HCT116 (cell line): ENCODE data around the gene ZNF432. TPM values are rescaled to one million over a fixed set of nuclear protein-coding genes. Genes with fewer than 3 reads are reported as not detected.

ENCODE experiments used
- total RNA-seq: library from RNA; stranded (reverse); gene quantifications from one replicate; pipeline ENCODE4 v1.2.1, GENCODE V29; 2021; ENCODE audit not compliant: unreplicated experiment

The ZNF432 gene
- total RNA-seq, 1 experiment from 2014 or later, result 0.64 TPM

Other genes with a start within 250 kb of the ZNF432 start
- 5.8 TPM for gene ZNF577, start 160.9 kb downstream of the ZNF432 start, total RNA-seq
- gene ZNF649, start 143.8 kb downstream of the ZNF432 start, total RNA-seq, result 7.3 TPM
- gene ZNF613, start 121.4 kb downstream of the ZNF432 start, total RNA-seq, result 2.2 TPM
- gene ZNF350, start 62.0 kb downstream of the ZNF432 start, total RNA-seq, result 2.3 TPM
- gene ZNF615, start 40.6 kb downstream of the ZNF432 start, total RNA-seq, result 1.6 TPM
- gene ZNF614, start 20.5 kb downstream of the ZNF432 start, total RNA-seq, result 3.6 TPM
- 0.10 TPM for gene ZNF841, start 46.9 kb upstream of the ZNF432 start, total RNA-seq
- gene ZNF616, start 91.1 kb upstream of the ZNF432 start, total RNA-seq, result 9.7 TPM
- gene ZNF836, start 122.8 kb upstream of the ZNF432 start, total RNA-seq, result not detected
- 266 TPM for gene PPP2R1A, start 141.2 kb upstream of the ZNF432 start, total RNA-seq
- 17.9 TPM for gene ZNF766, start 220.7 kb upstream of the ZNF432 start, total RNA-seq
- 11.5 TPM for gene ZNF480, start 248.3 kb upstream of the ZNF432 start, total RNA-seq